Inferior parietal cortex (tissue), 1 donor: Measurements from ENCODE around the gene LRRC71.
A peak's percentile ranks its signal among the peaks of the same experiment; 100 is the strongest.

Experiments
- DNase-seq: peaks from one replicate; pipeline ENCODE4 v3.0.0-alpha.2; 2016; ENCODE audit errors: extremely low spot score

LRRC71 gene

DNA sequence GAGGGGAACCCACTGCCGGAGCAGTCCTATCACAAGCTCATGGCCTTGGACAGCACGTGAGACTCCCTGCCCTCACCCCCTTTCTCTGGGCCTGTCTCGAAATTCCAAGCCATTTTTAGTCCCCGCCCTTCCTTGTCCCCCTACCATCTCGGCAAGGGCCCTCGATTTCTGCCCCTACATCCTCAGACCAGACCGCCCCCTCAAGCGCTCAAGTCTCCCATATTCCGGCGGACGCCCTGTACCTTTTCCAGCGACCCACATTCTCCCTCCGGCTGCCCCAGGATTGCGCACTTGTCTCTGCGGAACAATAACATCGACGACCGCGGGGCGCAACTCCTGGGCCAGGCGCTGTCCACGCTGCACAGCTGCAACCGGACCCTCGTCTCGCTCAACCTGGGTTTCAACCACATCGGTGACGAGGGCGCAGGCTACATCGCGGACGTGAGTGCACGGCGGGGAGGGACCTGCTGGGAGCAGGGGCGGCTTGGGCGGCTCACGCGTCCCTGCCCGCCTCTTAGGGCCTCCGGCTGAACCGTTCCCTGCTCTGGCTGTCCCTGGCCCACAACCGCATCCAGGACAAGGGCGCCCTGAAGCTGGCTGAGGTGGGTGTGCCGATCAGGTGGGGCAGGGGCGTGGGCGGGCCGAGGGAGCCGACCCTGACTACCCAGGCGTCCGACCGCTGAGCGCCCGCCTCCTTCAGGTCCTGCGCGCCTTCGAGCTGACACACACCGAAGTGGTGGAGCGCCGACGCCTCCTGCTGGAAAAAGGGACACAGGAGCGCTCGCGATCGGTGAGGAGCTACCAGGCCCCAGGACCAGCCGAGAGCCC is 7.0 kb downstream of the LRRC71 start:
- peak; percentile 44 for DNase-seq

DNA sequence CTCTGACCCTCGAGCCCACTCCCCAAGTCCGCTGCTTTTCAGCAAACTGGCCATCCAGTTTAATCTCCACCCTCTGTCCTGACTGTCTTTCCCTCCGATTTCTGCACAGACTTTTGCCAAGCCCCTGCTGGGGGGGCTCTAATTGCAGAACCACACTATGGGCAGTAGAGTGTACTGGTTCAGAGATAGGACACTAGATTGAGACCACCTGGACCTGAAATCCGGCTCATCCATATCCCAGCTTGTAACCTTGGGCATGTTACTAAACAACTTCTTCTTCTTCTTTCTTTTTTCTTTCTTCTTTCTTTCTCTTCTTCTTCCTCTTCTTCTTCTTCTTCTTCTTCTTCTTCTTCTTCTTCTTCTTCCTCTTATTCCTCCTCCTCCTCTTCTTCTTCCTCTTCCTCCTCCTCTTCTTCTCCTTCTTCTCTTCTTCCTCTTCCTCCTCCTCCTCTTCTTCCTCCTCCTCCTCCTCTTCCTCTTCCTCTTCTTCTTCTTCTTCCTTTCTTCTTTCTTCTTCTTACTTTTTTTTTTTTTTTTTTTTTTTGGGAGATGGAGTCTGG is 7.7 kb downstream of the LRRC71 start:
- DNase-seq: no peak

DNA sequence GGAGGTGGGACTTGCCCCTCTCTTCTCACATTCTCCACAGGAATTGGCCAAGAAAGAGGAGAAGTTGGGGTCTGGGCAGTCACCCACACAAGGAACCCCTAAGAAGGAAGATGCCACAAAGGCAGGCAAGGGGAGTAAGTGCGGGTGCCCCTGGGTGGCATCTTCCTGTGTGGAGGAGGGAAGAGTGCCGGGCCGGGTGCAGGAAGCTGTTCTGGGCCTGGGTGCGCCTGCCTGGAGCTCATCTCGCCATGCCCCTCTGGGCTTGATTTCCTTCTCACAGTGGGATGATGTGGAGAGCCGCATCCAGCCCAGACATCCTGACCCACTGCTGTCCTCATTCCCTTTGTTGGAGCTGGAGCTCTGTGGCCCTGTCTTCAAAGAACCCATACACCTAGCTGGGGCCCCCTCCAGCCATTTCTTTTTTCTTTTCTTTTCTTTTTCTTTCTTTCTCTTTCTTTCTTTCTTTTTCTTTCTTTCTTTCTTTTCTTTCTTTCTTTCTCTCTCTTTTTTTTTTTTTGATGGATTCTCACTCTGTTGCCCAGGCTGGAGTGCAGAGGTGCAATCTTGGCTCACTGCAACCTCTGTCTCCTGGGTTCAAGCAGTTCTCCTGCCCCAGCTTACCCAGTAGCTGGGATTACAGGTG is 9.3 kb downstream of the LRRC71 start:
- DNase-seq: no peak

DNA sequence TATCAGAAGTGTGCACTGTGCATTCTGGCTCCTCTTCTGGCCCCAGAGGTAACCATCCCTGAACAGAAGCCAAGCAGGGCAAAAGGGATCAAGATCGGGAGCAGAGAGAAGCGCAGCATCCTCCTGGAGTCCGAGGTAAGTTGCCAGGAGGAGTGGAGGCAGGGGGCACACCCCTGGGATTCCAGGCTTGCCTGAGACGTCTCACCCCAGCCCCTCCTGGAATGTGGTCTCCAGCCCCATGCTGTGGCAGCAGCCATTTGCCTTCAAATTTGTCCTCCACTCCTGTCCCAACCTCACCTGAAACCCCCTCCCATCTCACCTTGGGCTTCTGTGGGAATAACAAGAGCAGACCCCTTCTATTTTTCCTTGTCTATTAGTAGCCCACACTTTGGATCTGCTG is 10.1 kb downstream of the LRRC71 start:
- no peak for DNase-seq

DNA sequence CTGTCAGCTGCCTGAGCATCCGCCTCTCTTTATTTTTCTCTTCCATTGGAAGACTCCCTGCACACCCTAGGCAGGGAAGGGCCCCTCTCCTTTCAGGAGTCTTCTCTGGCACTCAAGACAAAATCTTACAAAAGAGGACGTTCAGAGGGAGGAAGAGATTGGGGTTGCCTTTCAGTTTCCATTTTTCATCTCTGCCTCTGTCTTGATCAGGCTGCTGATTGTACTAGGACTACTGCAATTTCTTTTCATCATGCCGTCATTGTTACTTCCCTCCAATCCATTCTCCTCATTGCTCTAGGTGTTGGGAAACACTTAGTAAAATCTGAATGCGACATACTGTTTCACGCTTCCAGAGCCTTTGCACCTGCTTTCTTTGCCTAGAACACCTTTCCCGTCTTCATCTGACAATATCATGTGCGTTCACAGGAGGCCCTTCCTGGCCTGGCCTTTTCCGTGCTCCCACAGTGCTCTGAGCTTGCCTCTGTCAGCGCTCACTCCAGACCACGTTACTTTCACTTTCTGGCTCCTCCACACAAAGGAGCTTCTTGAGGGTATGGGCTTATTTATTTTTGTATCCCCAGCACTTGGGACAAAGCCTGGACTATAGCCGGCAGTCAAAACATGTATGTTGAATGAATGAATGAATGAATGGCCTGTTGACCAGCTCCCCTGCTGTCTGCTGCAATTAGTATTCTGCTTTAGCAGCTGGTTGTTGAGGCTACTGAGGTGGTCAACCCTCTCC is 10.9 kb downstream of the LRRC71 start:
- no peak for DNase-seq

DNA sequence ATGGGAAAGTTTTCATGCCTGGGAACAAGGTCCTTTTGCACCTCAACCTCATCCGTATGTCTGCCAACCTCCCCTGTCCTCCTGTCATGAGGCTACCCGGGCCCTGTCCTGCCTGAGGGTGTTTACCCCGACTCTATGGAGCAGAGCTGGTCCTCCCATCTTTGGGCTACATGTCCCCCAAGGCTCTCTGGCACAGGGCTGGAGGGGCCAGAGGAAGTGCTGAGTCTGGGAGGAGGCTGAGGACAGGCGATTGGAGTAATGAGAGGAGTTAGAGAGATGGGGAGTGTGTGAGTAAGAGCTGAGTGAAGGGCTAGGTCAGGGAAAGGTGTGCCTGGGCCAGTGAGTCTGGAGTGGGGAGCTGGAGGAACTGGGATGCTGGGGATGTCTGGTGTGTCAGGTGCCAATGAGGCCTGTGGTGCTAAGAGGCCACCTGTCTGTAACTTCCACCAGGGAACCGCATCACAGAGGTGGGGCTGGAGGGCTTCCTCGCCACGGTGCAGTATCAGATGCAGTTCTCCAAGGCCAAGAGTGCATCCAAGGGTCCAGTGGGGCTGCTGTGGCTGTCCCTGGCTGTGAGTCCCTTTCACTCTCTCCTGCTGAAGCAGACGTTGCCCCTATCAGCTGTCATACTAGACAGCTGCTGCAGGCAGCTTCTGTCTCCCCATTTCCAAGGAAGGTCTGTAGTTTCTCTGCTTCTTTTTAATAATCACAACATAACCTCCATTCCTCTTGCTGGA is 11.7 kb downstream of the LRRC71 start:
- DNase-seq: no peak

DNA sequence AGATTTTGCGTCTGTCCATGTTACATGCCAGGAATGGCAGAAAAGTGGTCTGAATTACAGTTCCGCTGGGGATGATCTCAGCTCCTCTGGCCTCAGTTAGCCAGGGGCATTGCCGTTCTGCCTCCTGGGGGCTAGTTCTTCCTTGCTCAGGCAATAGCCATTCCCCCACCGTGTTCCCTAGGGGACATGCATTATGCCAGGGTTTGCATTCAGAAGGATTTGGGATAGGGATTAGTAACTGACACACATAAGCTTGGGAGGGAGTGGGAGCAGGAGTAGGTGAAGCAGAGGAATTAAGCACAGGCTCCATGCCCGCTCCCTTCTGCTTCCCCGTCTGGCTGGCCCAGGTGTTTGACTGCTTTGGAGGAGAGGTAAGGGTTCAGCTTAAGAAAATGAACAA is 12.7 kb downstream of the LRRC71 start:
- no peak for DNase-seq

DNA sequence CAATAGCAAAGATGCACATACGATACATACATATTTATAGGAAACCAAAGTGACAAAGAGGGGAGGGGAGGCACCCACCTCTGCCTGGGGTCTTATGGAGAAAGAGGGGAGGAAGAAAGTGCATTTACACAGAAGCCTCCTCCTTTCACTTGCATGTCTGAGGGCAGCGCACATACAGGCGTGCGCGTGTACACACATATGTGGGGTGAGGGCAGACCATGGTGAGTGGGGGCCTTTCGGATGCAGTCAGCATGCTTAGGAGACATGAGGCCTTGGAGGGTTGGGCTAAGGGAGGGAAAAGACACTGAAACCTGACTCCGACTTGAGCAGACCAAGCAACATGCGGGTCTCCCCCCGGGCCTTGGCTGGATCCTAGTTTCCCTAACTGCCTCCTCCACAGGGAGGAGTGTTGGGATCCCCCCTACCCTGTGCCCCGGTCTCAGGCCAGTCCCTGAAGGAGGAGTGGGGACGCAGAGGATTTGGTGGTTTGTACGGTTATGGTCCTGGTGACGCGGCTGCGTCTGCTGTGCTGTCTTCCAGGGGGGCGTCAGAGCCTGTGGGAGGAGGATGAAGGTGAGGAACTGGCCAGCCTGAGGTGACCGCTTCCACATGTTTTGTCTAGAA is 15.2 kb downstream of the LRRC71 start:
- DNase-seq: no peak

DNA sequence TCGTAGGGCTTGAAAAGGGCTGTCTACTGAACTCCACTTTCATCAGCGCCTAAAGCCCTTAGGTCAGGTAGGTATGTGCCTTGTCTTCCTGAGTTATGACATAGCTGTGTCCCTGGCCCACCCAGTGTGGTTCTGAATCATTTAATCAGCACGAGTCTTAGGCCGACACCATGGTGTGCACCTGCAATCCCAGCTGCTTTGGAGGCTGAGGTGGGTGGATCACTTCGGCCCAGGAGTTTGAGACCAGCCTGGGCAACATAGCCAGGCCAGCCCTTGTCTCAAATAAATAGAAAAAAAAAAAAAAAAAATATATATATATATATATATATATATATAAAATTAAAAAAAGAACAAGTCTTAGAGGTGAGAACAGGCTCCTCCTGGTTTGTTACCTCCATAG is 15.8 kb downstream of the LRRC71 start:
- DNase-seq: no peak

DNA sequence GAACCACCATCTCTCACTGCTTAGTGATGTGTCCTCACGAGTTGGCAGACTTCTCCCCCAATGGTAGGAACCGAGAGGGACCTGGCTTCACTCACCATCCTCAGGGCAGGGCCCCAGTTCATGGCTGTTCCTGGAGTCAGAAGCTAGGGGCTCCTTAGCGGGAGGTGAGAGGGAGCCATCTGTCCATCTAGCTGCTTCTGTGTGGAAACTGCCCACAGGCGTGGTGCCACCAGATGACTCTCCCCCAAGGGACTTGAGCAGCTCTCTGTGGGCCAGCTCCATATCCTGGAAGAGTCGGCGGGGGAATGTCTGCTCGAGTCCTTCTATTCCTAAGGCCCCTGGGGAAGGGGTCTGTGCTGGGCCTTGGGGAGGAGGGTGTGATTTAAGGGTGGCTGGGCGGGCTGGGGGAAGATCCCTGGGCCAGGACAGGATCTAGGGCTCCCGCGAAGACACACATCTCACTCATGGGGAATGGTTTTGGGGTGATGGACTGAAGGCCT is 16.3 kb downstream of the LRRC71 start:
- DNase-seq: no peak

DNA sequence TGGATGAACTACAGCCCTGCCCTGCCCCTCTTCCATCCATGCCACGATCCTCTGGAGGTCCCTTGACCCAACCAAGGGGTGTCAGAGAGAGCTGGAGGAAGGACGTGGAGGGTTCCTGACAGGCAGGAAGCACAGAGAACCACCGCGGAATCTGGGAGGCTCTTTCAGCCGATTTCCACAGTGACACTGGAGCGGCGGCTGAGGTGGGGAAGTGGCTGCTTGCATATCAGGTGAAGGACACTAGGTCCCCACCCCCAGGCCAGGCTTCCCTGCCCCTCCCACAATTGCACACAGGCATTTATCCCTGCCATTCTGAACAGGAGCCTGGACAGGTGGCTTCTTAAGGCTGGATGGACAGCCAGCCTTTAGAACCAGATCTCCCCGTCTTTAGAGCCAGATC is 17.5 kb downstream of the LRRC71 start:
- DNase-seq: no peak

DNA sequence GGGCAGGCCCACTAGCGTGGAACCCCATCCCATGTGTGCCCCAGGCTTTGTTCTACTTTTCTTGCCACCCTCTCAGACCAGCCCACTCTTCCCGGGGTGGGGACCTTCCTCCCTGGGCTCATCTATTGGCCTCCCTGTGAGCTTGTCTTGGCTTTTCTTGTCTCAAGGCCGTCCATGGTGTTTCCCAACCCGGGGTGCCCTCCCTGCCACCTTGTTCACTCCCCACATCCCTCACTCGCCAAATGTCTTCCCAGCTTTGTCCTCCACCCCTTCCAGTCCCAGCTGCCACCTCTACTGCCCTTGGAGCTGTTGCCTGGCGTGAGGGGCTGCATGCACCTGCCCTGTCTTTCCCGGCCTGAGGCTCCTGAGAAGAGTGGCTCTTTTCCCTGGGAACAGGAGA is 18.4 kb downstream of the LRRC71 start:
- DNase-seq: no peak

DNA sequence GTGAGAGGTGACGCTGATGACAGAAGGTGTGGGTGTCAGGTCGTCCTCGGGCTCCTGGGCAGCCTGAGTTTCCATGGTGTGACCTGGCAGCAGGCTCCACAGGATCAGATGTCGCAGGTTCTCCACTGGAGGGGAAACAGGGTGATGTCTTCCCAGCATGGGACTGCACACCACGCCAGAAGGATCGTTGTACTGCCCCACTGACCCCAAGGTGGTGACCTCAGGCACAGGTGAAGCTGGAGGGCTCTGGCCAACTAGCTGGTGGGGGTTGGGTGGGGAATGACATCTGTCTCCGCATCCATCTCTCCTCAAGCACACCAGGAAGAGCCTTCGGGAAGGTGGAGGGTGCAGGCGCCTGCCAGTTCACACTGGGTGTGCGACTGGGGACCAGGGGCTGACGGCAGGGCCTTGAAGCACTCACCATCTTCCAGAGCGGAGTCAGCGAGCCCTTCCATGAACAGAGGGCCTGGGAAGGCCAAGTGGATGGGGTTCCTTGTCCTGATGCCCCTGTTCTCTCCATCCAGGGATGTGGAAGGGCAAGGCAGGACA is 19.4 kb downstream of the LRRC71 start:
- DNase-seq: no peak

DNA sequence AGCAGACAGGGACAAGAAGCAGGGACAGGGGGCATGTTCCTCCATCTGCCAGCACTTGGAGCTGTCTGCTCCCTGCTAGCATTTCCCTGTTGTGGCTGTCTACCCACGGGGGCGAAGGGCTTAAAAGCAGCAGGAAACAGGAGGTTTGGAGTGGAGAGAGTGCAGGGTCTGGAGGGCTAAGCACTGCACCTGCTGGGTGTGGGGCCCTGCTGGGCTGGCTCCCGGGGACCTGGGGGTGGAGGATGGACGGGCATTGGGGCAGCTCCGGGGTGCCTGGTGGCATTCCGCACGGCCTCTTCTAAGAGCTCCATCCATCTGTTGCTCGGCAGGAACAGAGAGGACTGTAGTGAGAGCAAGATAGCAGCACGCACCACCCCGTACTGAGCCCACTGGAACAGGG is 21.2 kb downstream of the LRRC71 start:
- no peak for DNase-seq

DNA sequence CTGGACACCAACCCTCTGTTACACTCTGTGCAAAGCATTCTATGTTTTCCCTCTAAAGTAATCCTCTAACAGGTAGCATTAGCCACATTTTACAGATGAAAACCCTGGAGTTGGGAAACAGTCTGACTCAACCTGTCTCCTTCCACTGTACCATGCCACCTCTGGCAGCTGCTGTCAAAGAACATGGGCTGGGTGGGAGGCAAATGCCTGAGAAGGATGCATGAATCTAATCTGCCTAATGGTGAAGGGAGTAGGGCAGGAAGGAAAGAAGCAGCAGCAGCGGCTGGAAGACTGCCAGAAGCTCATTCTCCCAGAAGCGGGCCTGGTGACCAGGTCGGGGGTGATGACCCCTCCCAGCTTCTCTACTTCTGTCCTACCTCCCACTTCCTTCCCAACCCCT is 21.7 kb downstream of the LRRC71 start:
- DNase-seq: no peak

DNA sequence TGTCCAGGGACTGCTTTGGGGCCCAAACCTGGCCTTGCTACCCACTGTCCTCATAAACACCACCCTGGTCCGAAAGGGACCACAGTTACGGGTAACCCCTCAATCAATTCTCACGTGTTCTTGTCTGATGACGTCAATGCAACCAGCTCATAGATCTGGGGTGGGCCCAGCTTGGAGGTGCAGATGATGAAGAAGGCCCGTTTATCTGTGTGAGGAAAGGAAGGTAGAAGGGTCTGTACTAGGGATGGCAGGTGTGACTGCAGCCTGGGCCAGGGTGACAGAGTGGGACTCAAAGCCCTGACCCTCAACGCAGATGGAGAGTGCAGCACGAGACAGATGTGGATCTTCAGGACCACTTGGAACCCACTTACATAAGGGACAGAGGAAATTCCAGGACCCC is 22.1 kb downstream of the LRRC71 start:
- no peak for DNase-seq

DNA sequence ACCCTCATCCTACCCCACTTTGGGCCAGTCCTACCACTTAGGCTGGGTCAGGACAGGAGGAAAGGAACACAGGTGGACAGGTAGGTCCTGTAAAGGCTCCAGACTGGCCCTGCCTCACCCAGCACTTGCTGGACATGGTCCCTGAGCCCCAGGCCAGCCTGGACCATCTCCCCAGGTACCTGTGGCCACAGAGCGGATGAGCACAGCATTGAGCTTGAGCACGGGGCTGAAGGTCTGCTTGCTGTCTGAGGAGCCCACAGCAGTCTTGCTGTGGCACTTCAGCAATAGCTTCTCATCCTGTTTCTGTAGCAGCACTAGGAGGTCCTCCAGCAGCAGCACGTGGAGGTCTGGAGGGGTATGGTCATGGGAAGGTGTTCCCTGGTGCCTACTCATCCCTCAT is 23.3 kb downstream of the LRRC71 start:
- no peak for DNase-seq

DNA sequence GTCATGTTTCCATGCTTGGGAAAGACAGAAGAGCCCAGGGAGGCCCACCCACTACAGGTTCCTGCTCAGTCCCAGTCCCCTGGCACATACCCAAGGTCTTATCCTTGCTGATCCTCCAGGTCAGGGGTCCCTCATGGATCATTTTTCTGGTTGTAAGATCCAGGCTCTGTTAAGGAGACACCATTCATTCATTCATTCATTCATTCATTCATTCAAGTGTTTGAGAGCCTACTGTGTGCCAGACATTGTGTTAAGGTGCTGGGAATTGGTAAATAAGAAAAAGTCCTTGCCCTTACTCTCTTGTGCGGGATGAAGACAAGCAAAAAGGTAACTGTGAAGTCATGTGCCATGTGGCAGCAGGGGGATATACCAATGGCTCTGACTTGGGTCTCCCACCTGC is 23.8 kb downstream of the LRRC71 start:
- DNase-seq: no peak

DNA sequence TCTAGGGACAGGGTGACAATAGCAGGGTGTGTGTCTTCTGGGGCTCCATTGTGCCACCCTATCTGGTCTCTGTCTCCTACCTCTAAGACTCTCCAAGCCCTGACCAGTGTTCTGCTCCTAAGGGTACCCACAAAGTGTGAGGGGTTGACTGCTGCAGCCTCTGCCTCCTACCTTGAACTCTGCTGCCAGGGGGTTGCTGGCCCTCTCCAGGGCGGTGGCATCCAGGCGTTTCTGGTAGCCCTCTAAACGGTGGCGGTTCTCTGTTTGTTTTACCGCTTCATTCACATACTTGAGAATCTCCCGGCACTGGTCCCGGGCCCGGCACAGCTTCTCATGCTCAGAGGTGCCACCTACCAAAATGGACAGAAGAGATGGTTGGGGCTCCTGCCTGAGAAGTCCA is 24.4 kb downstream of the LRRC71 start:
- no peak for DNase-seq

DNA sequence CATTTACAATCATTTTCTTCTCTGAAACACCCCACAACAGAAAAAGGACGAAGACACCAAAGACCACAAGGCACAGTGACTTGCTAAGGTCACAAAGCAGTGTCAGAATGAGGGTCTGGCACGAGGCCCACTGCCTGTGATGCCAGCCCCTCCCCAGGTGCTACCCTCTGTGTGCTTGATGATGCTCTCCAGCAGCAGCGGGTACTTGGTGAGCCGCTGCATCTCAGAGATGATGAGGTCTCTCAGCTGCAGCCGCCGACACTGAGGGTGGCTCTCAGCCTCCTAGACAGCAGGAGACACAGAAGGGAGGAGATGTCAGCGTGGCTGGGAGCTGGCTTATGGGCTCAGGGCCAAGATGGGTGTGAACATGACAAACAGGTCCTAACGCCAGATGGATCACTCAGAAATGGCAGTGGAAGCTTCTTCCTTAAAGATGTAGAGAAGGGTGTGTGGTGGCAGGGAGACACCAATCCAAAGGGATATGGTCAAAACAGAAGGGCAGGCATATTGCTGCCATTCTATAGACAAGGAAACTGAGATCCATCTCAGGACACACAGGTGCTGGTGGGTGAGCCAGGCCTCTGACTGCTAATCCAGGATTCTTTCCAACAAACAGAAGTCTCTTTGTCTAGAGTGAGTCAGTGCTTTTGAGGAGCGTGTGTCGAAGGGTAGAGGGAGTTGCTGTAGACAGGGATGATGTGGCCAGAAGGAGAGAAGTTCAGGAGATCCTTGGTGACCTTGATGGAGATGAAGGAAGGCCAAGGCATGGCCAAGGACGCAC is 25.6 kb downstream of the LRRC71 start:
- peak; percentile 32 for DNase-seq
